HG03520 (cell line): ENCODE results near the gene OR9Q1.
"Not testable (repeated sequence)": the region's sequence is repeated elsewhere in the genome, so short reads cannot be mapped to it uniquely, and the experiment has no call there.

Experiments
- ATAC-seq: cut with Tn5 transposase; IDR thresholded peaks from one replicate; pipeline ENCODE4 v1.9.1; 2021; ENCODE audit warnings: mild to moderate bottlenecking, moderate library complexity; ENCODE audit not compliant: unreplicated experiment

Gene OR9Q1, protein sequence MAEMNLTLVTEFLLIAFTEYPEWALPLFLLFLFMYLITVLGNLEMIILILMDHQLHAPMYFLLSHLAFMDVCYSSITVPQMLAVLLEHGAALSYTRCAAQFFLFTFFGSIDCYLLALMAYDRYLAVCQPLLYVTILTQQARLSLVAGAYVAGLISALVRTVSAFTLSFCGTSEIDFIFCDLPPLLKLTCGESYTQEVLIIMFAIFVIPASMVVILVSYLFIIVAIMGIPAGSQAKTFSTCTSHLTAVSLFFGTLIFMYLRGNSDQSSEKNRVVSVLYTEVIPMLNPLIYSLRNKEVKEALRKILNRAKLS

DNA sequence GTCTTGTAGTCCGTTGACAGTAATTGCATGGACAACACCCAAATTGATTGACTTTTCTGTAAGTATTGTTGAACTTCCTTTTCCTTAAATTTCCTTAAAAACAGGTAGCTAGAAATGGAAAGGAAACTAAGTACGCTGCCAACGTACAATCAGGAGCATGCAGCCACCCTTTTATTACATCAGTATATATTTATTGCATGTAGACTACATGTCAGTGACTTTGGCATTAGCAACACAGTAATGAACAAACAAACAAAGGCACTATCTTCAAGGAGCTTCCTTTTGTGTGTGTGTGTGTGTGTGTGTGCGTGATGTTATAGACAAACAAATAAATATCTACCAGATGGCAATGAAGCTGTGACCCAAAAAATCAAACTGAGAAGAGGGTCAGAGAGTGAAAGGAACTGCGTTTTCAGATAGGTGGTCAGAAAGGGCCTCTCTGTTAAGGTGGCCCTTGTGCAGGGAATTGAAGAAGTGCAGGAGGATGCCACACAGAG, at the start of gene OR9Q1:
TSS of gene OR9Q1 (plus strand) at position 447 of the 497 bp plus-strand sequence. CDS start 155,564 bp downstream, outside the sequence.
- no peak for ATAC-seq

DNA sequence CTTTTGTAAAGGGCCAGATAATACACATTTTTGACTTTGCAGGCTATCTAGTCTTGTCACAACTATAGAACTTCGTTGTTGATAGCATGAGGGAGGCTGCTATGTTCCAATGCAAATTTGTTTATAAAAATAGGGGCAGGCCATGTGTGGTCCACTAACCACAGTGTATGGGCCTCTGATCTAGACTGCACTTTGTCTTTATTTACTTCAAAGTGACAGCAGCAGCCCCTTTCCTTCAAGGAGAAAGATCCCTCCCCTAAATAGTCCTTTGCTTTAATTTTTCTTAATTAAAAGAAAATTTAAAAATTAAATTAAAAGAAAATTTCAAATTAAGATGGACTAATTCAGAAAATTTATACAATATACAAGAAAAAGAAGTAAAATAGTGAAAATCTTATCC, 49.5 kb upstream of the OR9Q1 start:
- no peak for ATAC-seq

DNA sequence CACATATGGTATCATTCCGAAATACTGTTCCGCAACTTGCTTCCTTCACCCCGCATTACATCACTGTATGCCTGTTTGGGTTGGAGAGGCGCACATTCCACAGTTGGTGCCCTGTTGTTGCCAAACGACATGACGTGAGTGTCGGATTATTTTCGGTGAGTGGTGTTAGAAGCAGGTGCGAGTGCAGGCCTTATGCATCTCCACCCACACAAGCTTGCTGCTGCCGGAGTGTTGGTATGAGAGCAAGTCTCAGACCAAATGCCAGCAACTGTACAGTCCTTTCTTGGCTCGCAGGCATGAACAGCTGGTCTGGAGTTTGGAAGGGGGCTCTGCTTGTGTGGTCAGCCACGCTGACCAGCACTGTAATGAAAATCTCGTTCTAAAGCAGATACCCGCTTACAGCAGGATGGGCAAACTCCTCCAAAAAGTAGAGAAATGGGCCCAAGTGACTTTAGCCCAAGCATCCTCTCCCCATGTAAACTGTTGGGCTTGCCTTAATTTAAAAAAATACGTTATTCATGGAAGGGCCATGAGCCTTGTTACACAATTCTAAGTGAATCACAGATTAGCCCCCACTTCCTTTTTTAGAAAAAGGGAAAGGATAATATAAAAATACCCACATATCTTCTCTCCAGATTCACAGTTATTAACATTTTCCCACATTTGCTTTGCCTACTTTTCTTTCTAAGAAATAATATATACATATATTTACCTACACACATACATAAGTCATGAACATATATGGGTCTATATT, 48.7 kb upstream of the OR9Q1 start:
- ATAC-seq, result no peak

DNA sequence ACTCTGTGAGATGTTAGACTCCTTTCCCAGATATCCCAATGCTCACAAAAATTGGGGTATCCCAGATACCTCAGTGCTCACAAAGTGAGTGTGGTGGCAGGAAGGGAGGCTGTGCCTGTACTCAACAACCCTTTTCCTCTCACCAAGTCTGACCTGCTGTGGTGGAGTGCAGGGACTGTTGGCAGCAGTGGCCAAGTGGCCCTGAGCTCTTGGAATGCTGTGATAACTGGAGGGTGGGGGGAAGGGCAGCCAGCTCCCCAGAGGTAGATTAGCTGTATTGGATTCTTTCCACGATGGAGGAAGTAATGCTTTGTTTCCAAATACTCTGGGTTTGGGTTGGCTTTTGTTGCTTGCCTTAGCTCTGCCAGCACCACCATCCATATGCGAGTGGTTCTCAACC, 46.0 kb upstream of the OR9Q1 start:
- ATAC-seq, result no peak

DNA sequence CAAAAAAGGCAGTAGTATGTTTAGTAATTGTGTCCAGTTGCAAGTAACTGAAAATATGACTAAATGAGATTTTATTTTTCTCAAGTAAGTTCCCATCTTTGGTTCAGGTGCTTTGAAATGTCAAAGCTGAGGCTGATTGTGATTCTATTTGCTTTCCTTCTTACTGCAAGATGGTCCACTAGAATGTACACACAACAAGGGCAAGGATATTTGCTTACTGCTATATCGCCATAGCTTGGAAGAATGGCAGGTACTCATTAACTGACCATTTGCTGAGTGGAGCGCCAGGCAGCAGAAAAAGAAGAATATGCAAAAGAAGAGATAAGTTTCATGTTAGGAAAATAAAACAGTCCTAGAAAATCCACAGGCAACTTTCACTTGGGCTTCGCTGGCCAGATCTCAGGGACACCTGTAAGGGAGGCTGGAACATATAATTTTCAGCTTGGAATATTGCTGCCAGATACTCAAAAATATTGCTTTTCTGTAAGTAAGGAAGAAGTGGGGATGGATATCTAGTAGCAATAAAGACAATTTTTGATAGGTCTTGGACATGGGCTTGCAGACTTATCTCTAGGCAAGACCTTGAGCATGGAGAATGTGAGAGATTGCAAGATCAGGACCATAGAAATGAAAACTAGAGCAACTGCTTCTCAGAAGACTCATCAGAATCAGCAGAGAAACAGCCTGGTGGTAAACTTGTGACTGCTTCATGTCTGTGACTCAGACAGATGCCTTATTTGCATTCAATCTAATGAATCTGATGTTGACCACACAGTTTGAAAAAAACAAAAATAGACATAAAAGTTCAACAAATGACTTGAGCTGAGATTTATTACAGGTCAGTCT, 44.8 kb upstream of the OR9Q1 start:
- ATAC-seq, result no peak

DNA sequence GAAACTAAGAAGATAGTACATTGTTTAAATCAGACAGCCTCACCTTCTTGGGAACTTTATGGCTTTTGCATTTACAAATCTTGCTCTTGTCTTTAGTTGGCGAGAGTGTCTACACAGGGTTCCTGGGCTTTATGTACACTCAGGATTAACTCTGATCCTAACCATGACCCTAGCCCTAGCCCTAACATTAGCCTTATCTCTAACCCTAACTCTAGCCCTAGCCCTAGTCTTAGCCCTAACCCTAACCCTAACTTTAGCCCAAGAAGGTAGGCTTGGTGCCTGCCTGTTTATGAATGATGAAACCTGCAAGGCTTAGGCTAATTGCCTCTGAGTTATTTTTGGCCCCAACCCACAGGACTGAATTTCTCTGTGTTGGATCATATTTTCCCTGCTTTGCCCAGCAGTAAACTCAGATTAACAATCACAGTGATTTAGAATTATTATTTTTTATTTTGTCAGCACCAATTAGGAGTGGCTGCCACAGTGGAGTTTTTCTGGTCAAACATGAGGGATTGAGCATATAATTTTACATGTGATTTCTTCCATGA, 44.1 kb upstream of the OR9Q1 start:
- no peak for ATAC-seq

DNA sequence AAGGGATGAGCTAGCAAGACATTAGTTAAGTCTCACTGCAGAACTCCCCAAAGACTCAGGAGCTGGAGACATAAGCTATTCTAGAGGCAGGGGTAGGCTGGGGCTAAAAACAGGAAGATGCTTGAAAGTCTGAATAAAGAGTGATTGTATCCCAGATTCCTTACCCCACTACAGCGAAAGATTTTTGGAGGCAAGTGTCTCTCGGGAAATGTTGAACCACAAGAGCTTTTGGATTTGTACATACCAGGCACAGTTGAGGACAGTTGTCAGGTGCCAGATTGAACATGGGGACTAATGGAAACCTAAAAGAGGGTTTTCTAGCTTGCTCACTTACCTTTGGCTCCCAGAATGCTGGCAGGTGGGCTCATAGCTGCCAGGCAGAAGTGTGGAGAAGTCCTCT, 43.5 kb upstream of the OR9Q1 start:
- no peak for ATAC-seq

DNA sequence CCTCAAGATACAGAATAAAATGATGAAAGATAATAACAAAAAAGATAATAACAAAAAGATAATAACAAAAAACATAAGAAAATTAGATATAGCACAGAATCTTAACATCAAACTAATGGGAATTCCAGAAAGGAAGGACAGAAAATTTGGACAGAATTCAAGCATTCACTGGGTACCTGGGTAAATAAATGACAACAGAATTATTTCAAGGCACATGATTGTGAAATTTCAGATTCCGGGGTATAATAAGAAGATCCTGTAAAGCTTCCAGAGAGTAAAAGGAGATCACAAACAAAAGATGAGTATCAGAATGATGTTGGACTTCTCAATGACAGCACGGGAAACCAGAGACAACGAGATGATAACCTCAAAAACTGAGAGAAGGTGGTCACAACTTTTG, 42.1 kb upstream of the OR9Q1 start:
- no peak for ATAC-seq

DNA sequence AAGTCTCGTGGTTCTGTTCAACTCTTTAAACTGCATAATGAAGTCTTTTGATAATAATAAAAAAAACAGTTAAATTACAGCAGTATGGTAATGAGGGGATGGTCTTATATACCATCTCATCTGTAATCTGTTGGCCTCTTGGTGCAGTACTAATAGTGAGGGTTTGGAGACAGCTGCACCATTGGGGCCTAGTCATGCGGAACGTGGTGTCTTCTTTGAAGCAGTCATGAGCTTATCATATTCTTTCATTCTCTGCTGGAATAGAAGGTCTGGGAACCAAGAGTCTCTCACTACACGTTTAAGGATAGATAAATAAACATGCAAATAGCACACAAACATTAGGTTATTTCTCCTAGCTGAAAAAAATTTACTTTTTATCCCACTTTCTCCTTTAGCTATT, 40.9 kb upstream of the OR9Q1 start:
- ATAC-seq, result no peak

DNA sequence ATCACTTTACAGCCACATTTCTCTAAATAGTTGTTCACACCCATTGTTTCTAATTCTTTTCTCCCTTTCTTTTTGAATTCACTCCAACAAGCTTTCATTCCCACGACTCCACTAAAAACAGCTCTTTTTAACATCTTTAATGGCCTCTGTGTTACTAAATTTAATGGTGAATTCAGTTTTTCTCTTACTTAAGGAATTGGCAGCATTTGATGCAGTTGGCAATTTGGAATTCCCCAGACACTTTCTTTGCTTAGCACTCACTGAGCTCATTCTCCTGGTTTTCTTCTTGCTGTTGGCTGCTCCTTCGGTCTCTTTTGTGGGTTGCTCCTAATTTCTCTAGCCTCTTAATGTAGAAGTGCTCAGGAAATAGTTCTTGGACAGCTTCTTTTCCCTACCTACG, 40.5 kb upstream of the OR9Q1 start:
- no peak for ATAC-seq

DNA sequence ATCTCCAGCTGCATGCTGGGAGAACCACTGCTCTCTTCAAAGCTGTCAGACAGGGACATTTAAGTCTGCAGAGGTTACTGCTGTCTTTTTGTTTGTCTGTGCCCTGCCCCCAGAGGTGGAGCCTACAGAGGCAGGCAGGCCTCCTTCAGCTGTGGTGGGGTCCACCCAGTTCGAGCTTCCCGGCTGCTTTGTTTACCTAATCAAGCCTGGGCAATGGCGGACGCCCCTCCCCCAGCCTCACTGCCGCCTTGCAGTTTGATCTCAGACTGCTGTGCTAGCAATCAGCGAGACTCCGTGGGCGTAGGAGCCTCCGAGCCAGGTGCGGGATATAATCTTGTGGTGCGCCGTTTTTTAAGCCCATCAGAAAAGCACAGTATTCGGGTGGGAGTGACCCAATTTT, 24.2 kb upstream of the OR9Q1 start:
- not testable (repeated sequence) for ATAC-seq

DNA sequence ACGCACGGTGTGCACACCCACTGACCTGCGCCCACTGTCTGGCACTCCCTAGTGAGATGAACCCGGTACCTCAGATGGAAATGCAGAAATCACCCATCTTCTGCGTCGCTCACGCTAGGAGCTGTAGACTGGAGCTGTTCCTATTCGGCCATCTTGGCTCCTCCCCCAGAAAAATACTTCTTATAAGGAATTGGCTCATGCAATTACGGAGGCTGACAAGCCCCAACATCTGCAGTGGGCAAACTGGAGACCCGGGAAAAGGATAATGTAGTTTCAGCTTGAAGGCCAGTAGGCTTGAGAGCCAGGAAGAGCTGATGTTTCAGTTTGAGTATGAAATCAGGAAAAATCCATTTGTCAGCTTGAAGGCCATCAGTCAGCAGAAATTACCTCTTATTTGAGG, 23.7 kb upstream of the OR9Q1 start:
- not testable (repeated sequence) for ATAC-seq

DNA sequence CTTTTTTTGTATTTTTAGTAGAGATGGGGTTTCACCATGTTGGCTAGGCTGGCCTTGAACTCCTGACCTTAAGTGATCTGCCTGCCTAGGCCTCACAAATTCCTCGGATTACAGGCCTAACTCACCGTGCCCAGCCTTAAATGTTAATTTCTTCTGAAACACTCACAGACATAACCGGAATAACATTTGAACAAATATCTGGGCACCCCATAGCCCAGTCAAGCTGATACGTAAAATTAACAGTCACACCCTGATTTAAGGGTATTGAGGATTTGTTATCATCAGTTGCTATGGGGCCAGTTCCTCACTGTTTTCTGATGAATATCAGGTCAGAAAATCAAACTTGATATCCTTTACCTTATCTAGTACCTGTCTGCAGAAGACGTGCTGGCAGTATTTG, 23.0 kb upstream of the OR9Q1 start:
- ATAC-seq, result no peak

DNA sequence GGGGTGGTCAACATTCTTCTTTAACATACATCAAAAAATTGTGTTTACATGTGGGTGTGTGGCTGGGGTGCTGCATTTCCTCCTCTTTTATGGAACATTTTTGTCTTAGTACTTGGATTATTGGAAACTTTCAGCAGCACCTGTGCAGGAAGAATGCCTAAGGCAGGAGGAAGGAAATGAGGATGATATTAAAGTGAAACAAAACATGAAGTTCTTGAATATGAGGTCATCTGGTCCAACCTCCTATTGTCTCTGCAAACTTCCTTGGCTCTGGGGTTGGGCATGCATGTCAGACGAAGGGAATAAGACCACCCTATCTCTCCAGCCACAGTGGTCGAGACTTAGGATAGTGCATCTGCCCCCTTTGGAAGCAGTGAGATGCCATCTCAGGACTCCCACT, 20.6 kb upstream of the OR9Q1 start:
- no peak for ATAC-seq

DNA sequence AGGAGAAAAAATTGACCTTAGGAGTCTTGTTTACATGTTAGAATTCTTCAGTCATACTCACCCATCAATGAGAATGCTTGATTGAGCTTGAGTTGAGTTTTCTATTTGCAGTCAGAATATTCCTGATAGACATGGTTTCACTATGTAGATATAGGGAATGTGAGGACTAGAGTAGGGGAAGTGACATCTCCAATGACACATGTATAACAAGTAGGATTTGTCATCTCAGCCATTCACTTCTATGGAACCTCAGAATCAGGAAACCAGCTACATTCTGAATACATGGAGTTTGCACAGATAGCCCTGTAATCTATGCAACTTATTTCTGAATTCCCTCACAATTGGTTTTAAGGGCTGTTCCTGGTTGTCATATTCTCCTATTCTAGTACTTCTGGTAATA, 20.1 kb upstream of the OR9Q1 start:
- ATAC-seq, result no peak

DNA sequence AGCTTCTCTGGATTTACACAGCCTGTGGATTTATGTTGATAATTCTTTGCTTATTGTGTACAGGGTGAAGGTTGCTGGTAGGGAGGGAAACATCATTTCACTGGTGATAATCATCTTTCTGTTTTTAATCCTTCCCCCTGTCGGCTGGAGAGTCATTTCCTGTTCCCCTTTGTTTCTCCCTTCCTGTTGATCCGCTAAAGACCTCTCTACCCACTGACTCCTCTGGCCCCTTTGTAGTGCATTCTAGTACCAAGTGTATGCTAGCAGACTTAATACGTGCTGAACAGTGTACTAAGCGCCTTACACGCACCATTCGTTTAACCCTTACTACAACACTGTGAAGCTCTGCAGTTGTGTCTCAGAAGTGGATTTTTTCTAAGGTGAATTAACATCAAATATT, 19.0 kb upstream of the OR9Q1 start:
- ATAC-seq, result no peak

DNA sequence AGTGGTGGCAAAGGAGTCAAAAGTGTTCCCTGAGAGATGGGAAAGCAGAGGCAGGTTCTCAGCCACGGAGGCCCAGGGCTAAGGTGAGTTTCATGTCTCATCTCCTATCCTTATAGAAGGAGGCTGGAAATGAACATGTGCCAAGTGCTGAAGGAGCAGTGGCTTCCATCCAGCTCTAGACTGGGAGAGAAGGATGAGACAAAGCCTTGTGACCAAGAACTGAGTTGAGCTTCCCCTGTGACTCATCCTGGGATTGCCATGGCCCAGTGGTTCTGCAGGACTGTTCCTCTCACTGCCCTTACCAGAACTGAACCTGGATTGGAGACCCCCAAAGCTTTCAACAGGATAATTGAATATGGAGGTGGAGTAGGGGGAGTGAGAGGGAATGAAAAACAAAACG, 16.7 kb upstream of the OR9Q1 start:
- no peak for ATAC-seq

DNA sequence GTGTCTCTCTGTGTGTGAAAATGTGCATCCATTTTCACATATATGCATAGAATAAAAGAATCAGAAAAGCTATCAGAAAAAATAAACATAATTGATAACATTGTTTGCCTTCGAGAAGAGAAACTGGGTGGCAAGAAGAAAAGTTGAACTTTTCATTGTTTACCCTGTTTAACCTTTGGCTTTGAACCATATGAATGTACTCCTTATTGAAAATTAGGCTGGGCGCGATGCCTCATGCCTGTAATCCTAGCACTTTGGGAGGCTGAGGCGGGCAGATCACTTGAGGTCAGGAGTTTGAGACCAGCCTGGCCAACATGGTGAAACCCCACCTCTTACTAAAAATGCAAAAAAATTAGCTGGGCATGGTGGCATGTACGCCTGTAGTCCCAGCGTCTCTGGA, 11.9 kb upstream of the OR9Q1 start:
- ATAC-seq, result no peak

DNA sequence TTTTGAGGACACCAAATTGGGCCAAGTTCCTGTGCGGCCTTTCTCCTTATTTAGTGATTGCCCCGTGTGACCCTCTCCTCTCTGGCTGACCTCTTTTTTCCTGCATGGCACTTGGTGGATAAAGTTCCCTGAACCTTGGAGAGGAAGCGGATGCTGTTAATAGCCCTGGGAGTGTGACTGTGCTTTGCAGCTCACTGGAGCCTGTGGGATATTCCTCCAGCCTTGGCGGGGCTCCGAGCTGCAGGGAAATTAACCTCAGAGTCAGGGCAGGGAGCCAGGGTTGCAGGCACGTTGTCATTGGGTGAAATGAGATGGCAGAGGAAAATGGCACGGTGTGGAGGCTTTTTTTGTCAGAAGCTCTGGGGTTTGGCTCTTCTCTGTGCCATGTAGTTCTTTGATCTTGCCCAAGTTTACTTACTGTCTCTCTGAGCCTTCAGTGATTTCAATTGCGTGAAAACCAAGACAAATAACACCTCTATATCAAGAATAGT, 965 bp downstream of the OR9Q1 start:
- no peak for ATAC-seq

DNA sequence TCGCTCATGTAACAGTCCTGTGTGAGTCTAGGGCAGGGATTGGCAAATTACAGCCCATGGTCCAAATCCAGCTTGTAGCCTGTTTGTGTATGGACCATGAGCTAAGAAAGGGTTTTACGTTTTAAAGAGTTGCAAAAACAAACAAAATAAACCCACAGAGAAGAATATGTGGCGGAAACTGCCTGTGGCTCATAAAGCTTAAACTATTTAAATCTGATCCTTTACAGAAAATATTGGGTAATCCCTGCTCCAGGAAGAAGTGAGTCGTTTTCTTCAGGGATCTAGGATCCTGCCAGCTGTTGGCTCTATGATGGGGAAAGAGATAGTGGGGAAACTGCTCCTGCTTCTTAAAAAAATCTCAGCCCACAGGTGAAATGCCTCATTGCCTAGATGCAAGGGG, 3.7 kb downstream of the OR9Q1 start:
- ATAC-seq, result no peak
